Stimulated activated CD8-positive, alpha-beta memory T cell treated with anti-CD3 and anti-CD28 coated beads, Interleukin-7, amount 100 ng/mL, for 4 hours (primary cell): ENCODE results near the gene LUC7L2.
A peak's percentile ranks its signal among the peaks of the same experiment; 100 is the strongest.
"Not testable (repeated sequence)": the region's sequence is repeated elsewhere in the genome, so short reads cannot be mapped to it uniquely, and the experiment has no call there.

Experiments used
- DNase-seq, 2 donors: peaks; one replicate each; pipeline ENCODE4 v3.0.0-alpha.2; 2020; ENCODE audit warnings: low read depth in 2 of 2

Gene LUC7L2

GRCh38 chr7:139355320-139355719 is 4.4 kb upstream of the LUC7L2 start:
- no peak for DNase-seq

- not testable (repeated sequence) for DNase-seq
Measured at GRCh38 chr7:139357729-139358506, 1.8 kb upstream of the LUC7L2 start.

GRCh38 chr7:139358541-139359365 is 941 bp upstream of the LUC7L2 start:
- DNase-seq, result peak in 1 of 2 donors; percentile 13

GRCh38 chr7:139360210-139360947 is 685 bp downstream of the LUC7L2 start:
- DNase-seq, result peak; percentile 97 to 98

GRCh38 chr7:139360948-139361307 is 1.2 kb downstream of the LUC7L2 start:
- DNase-seq, result no peak

GRCh38 chr7:139361523-139361922 is 1.8 kb downstream of the LUC7L2 start:
- no peak for DNase-seq

GRCh38 chr7:139362302-139362701 is 2.6 kb downstream of the LUC7L2 start:
- DNase-seq, result no peak

- no peak for DNase-seq
Measured at GRCh38 chr7:139362981-139363380, 3.3 kb downstream of the LUC7L2 start.

- DNase-seq, result no peak
Measured at GRCh38 chr7:139365336-139365735, 5.6 kb downstream of the LUC7L2 start.

GRCh38 chr7:139366400-139366799 is 6.7 kb downstream of the LUC7L2 start:
- DNase-seq, result no peak

GRCh38 chr7:139367438-139368155 is 7.9 kb downstream of the LUC7L2 start:
- no peak for DNase-seq

- DNase-seq, result no peak
Measured at GRCh38 chr7:139370301-139370942, 10.7 kb downstream of the LUC7L2 start.

- DNase-seq, result no peak
Measured at GRCh38 chr7:139370943-139371313, 11.2 kb downstream of the LUC7L2 start.

- DNase-seq, result no peak
Measured at GRCh38 chr7:139374246-139374645, 14.6 kb downstream of the LUC7L2 start.

- no peak for DNase-seq
Measured at GRCh38 chr7:139382439-139382838, 22.7 kb downstream of the LUC7L2 start.

GRCh38 chr7:139384611-139385010 is 24.9 kb downstream of the LUC7L2 start:
- DNase-seq, result no peak

- no peak for DNase-seq
Measured at GRCh38 chr7:139387594-139387993, 27.9 kb downstream of the LUC7L2 start.

GRCh38 chr7:139389091-139389490 is 29.4 kb downstream of the LUC7L2 start:
- DNase-seq, result no peak

- DNase-seq, result no peak
Measured at GRCh38 chr7:139389774-139390173, 30.1 kb downstream of the LUC7L2 start.

GRCh38 chr7:139393621-139394211 is 34.0 kb downstream of the LUC7L2 start:
- no peak for DNase-seq

GRCh38 chr7:139394540-139394939 is 34.8 kb downstream of the LUC7L2 start:
- no peak for DNase-seq
